DND-41 (cell line): ENCODE data around the gene VWA3B.

Source experiments
- ATAC-seq: fragments of 200-7000 bp; cut with Tn5 transposase; 3 replicates; pipeline ENCODE4 v1.9.1; 2021; ENCODE audit warnings: low read depth; ENCODE audit not compliant: insufficient read depth
- DNase-seq: peaks from one replicate; pipeline ENCODE4 v3.0.0-alpha.2; 2020
- H2AFZ ChIP-seq: 2 replicates; pipeline ENCODE4 v1.6.0; 2012; ENCODE audit warnings: low read depth, low read length
- H3K27ac ChIP-seq: 2 replicates; pipeline ENCODE4 v1.5.1; 2012; ENCODE audit warnings: low read length, inconsistent platforms
- H3K27me3 ChIP-seq: fragments of 200-600 bp; sonication (generic); 2 replicates; pipeline ENCODE4 v1.6.0; 2012; ENCODE audit warnings: low read length, mild to moderate bottlenecking, inconsistent platforms; ENCODE audit not compliant: insufficient read depth, poor library complexity
- H3K36me3 ChIP-seq: 2 replicates; pipeline ENCODE4 v1.5.1; 2012; ENCODE audit warnings: low read length, inconsistent platforms; ENCODE audit not compliant: insufficient read depth
- H3K4me1 ChIP-seq: 2 replicates; pipeline ENCODE4 v1.5.1; 2012; ENCODE audit warnings: mild to moderate bottlenecking, low read length; ENCODE audit not compliant: insufficient read depth
- H3K4me2 ChIP-seq: 2 replicates; pipeline ENCODE4 v1.6.0; 2012; ENCODE audit warnings: mild to moderate bottlenecking, moderate library complexity, low read length, inconsistent platforms; ENCODE audit not compliant: insufficient read depth
- H3K4me3 ChIP-seq, 2 experiments: fragments of 200-600 bp in 1 of 2; shearing (Covaris generic) in 1 of 2; 2 replicates each; pipeline ENCODE4 v1.5.1; 2012 to 2016; ENCODE audit warnings: inconsistent platforms in 2 of 2, low read length in 2 of 2, mild to moderate bottlenecking in 2 of 2, low read depth in 1 of 2, moderate library complexity in 1 of 2
- H3K79me2 ChIP-seq: 2 replicates; pipeline ENCODE4 v1.6.0; 2012; ENCODE audit warnings: low read length, inconsistent platforms; ENCODE audit not compliant: insufficient read depth
- H3K9ac ChIP-seq: 2 replicates; pipeline ENCODE4 v1.6.0; 2012; ENCODE audit warnings: low read depth, mild to moderate bottlenecking, inconsistent platforms, low read length, moderate library complexity
- H3K9me3 ChIP-seq: 2 replicates; pipeline ENCODE4 v1.5.1; 2012; ENCODE audit warnings: low read length, moderate library complexity, mild to moderate bottlenecking, inconsistent platforms; ENCODE audit not compliant: insufficient read depth, severe bottlenecking
- H4K20me1 ChIP-seq: 2 replicates; pipeline ENCODE4 v1.6.0; 2012; ENCODE audit warnings: low read length; ENCODE audit not compliant: insufficient read depth
- CTCF ChIP-seq: IDR thresholded peaks from 2 replicates; pipeline ENCODE4 v1.5.1; 2012; ENCODE audit warnings: borderline replicate concordance, low read length, moderate library complexity, mild to moderate bottlenecking; ENCODE audit not compliant: poor library complexity, severe bottlenecking; ENCODE audit errors: extremely low read depth
- EZH2 ChIP-seq: IDR thresholded peaks from 3 replicates; pipeline ENCODE4 v1.6.1; 2012; ENCODE audit warnings: borderline replicate concordance, low read depth, mild to moderate bottlenecking, moderate library complexity, low read length, inconsistent platforms; ENCODE audit not compliant: severe bottlenecking

Gene VWA3B

GRCh38 chr2:98085649-98086048, 1.3 kb upstream of the VWA3B start:
- no peak overlapping the region for H3K4me2 ChIP-seq
- no peaks in the 10 kb centered on the region for H3K27me3 ChIP-seq

GRCh38 chr2:98087447-98088020, 567 bp downstream of the VWA3B start:
- Histone ChIP-seq H3K9ac (no peak overlapping the region), H3K4me3 (no peak overlapping the region)
- no peak for TF ChIP-seq CTCF
- no peak for TF ChIP-seq EZH2

More at GRCh38 chr2:98085649-98086048, 1.3 kb upstream of the VWA3B start:
- Histone ChIP-seq H4K20me1 (no peaks in the 10 kb centered on the region), H3K4me1 (peaks cover 12% of the 10 kb centered on the region), H2AFZ (no peak overlapping the region), H3K27ac (no peak overlapping the region), H3K36me3 (no peaks in the 10 kb centered on the region), H3K9ac (no peak overlapping the region), H3K4me3 (no peak overlapping the region), H3K79me2 (no peaks in the 10 kb centered on the region), H3K9me3 (no peaks in the 10 kb centered on the region)
- ATAC-seq (no peak), DNase-seq (no peak)
- no peak for TF ChIP-seq EZH2
- no peak for TF ChIP-seq CTCF

DNA sequence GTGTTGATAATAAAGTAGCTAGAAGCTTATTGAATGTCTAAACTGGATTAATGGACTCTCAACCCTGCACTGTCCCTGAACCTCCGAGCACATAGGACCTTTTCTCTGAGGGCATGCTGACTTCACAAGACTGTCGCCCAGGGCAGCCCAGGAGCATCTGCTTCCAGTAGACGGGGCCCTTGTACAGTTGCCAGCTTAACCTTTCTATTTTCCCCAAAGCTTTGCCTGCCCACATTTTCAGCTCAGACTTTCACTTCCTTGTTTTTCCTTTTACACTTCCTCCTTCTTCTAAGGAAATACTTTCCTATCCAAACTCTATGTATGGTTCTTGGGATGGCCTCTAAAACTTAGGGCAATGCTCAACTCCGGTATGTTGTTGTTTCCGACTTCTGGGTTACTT, 1.3 kb downstream of the VWA3B start:
- Histone ChIP-seq H3K36me3 (no peaks in the 10 kb centered on the region), H3K4me2 (no peak overlapping the region), H3K27me3 (no peaks in the 10 kb centered on the region), H2AFZ (no peak overlapping the region), H3K27ac (no peak overlapping the region), H3K4me3 (no peak overlapping the region), H4K20me1 (no peaks in the 10 kb centered on the region), H3K79me2 (no peaks in the 10 kb centered on the region), H3K9ac (no peak overlapping the region), H3K4me1 (no peaks in the 10 kb centered on the region), H3K9me3 (no peaks in the 10 kb centered on the region)
- TF ChIP-seq EZH2 (no peak), CTCF (no peak)
- DNase-seq (no peak), ATAC-seq (no peak)

More at GRCh38 chr2:98087447-98088020, 567 bp downstream of the VWA3B start:
- Histone ChIP-seq H3K4me1 (peaks cover 1% of the 10 kb centered on the region; the same call in 1 of the 2 replicates), H3K36me3 (no peaks in the 10 kb centered on the region), H3K79me2 (no peaks in the 10 kb centered on the region), H3K27me3 (no peaks in the 10 kb centered on the region), H3K9me3 (no peaks in the 10 kb centered on the region), H4K20me1 (no peaks in the 10 kb centered on the region), H2AFZ (no peak overlapping the region), H3K27ac (no peak overlapping the region), H3K4me2 (no peak overlapping the region)
- DNase-seq (no peak), ATAC-seq (no peak)
